Measurements from ENCODE around the gene KDF1. TPM values are rescaled to one million over a fixed set of nuclear protein-coding genes. Genes with fewer than 3 reads are reported as not detected.

Gene KDF1
- total and polyA plus RNA-seq, 2 of the 13 experiments (the other 11 are each of a cell fraction or from before 2014, with no cell fraction given): 1.9 to 4.9 TPM

- TF ChIP-seq ZNF800 (CRISPR knock-in tag; IDR thresholded peaks at IDR 0.05) (no peak), PLSCR1 (CRISPR knock-in tag; IDR thresholded peaks at IDR 0.05; ENCODE audit: borderline replicate concordance) (no peak), ZSCAN9 (CRISPR knock-in tag; IDR thresholded peaks at IDR 0.05; ENCODE audit: borderline replicate concordance) (no peak), ZSCAN21 (CRISPR knock-in tag; IDR thresholded peaks at IDR 0.05; ENCODE audit: borderline replicate concordance) (no peak), MBNL3 (CRISPR knock-in tag; conservative IDR thresholded peaks at IDR 0.05) (no peak), ZNF687 (CRISPR knock-in tag; IDR thresholded peaks at IDR 0.05) (no peak), ZNF24 (IDR thresholded peaks at IDR 0.05) (no peak), RARA (CRISPR knock-in tag; IDR thresholded peaks at IDR 0.05) (no peak), BHLHE40 (IDR thresholded peaks at IDR 0.05; ENCODE audit: low read length) (0 out of 2 replicates have a peak, but pooled peaks have one; percentile 10), ZNF512 (CRISPR knock-in tag; IDR thresholded peaks at IDR 0.05) (no peak), ZNF484 (CRISPR knock-in tag; IDR thresholded peaks at IDR 0.05; ENCODE audit: borderline replicate concordance, low read depth) (no peak), ZNF326 (CRISPR knock-in tag; IDR thresholded peaks at IDR 0.05; ENCODE audit: borderline replicate concordance) (no peak), NFYB (CRISPR knock-in tag; IDR thresholded peaks at IDR 0.05) (no peak)
These were observed 39.2 kb upstream of the KDF1 start (continued) for GRCh38 chr1:26999440-26999987.
